Mucosa of stomach (tissue), 1 donor: ENCODE measurements around the gene SECTM1.

Experiments used
- H3K27me3 ChIP-seq: one replicate; pipeline ENCODE4 v1.7.0; 2013; ENCODE audit warnings: mild to moderate bottlenecking, low read length; ENCODE audit not compliant: control insufficient read depth, insufficient read depth
- H3K36me3 ChIP-seq: one replicate; pipeline ENCODE4 v1.7.0; 2013; ENCODE audit warnings: low read length; ENCODE audit not compliant: control insufficient read depth, insufficient read depth
- H3K4me1 ChIP-seq: one replicate; pipeline ENCODE4 v1.7.0; 2013; ENCODE audit warnings: mild to moderate bottlenecking, low read length; ENCODE audit not compliant: control insufficient read depth, insufficient read depth
- H3K4me3 ChIP-seq: one replicate; pipeline ENCODE4 v1.7.0; 2013; ENCODE audit warnings: low read length
- H3K9ac ChIP-seq: one replicate; pipeline ENCODE4 v1.7.0; 2013; ENCODE audit warnings: mild to moderate bottlenecking, low read length, moderate library complexity
- H3K9me3 ChIP-seq: one replicate; pipeline ENCODE4 v1.7.0; 2013; ENCODE audit warnings: mild to moderate bottlenecking, low read length, moderate library complexity; ENCODE audit not compliant: control insufficient read depth
- donor health status: Pancreatic carcinoma.

Gene SECTM1

GRCh38 chr17:82342361-82343079 lies 9.0 kb upstream of the SECTM1 start:
- H3K4me1 ChIP-seq = peaks cover 36% of the 10 kb centered on the region
- H3K9ac ChIP-seq = no peak overlapping the region
- H3K36me3 ChIP-seq = no peaks in the 10 kb centered on the region
- H3K9me3 ChIP-seq = no peaks in the 10 kb centered on the region
- H3K4me3 ChIP-seq = no peak overlapping the region
- no peaks in the 10 kb centered on the region for H3K27me3 ChIP-seq

GRCh38 chr17:82339634-82340580 lies 6.3 kb upstream of the SECTM1 start:
- Histone ChIP-seq H3K36me3 (no peaks in the 10 kb centered on the region), H3K27me3 (no peaks in the 10 kb centered on the region), H3K9ac (peak overlapping the region; percentile 80), H3K4me1 (peaks cover 29% of the 10 kb centered on the region), H3K4me3 (peak overlapping the region; percentile 71), H3K9me3 (no peaks in the 10 kb centered on the region)

- H3K9me3 ChIP-seq = no peaks in the 10 kb centered on the region
- H3K4me1 ChIP-seq = peaks cover 30% of the 10 kb centered on the region
- peak overlapping the region; percentile 71 for H3K4me3 ChIP-seq
- H3K9ac ChIP-seq = peak overlapping the region; percentile 80
- no peaks in the 10 kb centered on the region for H3K27me3 ChIP-seq
- H3K36me3 ChIP-seq = no peaks in the 10 kb centered on the region
These were observed 5.5 kb upstream of the SECTM1 start for GRCh38 chr17:82338858-82339633.

DNA sequence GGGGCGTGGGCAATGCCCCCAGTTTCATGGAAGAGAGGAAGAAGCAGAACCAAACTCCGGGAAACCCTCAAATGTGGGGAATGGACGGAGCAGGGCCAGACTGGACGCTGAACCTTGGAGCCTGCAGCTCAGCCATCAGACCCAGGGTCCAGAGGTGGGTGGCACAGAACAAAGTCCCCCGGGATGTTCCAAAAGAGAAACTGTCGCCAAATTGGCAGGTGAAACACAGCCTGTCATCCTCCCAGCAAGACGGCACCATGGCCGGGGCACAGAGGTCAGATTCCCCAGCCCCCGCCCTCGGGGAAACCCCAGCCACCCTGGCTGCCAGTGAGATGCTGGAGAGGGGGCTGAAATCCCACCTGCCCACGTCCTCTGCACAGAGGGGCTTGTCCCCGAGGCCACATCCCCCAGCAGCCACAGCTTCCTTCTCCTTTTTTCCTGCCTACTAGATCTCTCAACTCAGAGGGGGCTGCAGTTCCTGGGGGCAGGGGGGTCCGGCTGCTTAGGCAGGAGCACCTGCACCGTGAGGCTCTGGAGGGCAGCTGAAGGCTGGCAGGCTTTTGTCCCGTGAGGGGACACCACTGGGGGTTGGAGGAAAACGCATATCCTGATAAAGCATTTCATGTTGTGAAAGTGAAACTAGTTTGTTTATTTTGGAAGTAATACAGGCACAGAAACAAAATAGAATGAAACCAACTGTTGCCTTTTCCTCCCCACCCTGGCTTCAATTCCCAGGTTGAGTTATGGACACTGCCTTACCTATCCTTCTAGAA lies 1.2 kb upstream of the SECTM1 start:
- Histone ChIP-seq H3K36me3 (no peaks in the 10 kb centered on the region), H3K4me1 (peaks cover 58% of the 10 kb centered on the region), H3K9ac (peak overlapping the region; percentile 81), H3K27me3 (peaks cover 2% of the 10 kb centered on the region), H3K4me3 (peak overlapping the region; percentile 45), H3K9me3 (no peaks in the 10 kb centered on the region)

GRCh38 chr17:82334204-82334621 lies 647 bp upstream of the SECTM1 start:
- H3K27me3 ChIP-seq = peaks cover 2% of the 10 kb centered on the region
- H3K9me3 ChIP-seq = no peaks in the 10 kb centered on the region
- H3K4me3 ChIP-seq = peak overlapping the region; percentile 45
- peak overlapping the region; percentile 81 for H3K9ac ChIP-seq
- peaks cover 58% of the 10 kb centered on the region for H3K4me1 ChIP-seq
- no peaks in the 10 kb centered on the region for H3K36me3 ChIP-seq

GRCh38 chr17:82332669-82333278 lies 792 bp downstream of the SECTM1 start:
- Histone ChIP-seq H3K9ac (peak overlapping the region; percentile 59), H3K4me1 (peaks cover 61% of the 10 kb centered on the region)

DNA sequence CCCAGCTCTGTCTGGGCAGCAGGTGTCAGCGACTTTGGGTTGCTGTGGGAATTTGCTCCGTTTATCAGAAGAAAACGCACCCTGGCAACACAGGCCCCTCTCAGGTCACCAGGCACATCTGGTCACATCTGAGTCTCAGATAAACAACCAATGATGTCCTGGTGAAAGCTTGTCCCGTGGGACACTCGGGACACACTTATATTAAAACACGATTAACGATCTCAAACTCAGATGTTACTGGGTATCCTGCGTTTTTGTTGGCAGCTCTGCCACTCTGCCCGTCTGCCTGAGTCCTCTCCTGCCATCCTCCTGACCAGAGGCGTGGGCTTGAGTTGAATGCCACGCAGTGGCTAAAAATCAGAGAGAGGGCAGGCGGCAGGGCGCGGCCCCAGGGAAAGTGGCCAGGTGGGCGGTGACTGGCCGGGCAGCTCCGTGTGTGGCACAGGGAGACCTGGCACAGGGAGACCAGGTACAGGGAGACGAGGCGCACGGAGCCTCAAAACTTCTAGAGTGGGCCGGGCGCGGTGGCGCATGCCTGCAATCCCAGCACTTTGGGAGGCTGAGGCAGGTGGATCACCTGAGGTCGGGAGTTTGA lies 2.1 kb downstream of the SECTM1 start:
- peaks cover 65% of the 10 kb centered on the region for H3K4me1 ChIP-seq
- H3K36me3 ChIP-seq = no peaks in the 10 kb centered on the region
- H3K27me3 ChIP-seq = peaks cover 2% of the 10 kb centered on the region
- no peaks in the 10 kb centered on the region for H3K9me3 ChIP-seq
- no peak overlapping the region for H3K4me3 ChIP-seq
- no peak overlapping the region for H3K9ac ChIP-seq

More at GRCh38 chr17:82332669-82333278, 792 bp downstream of the SECTM1 start:
- Histone ChIP-seq H3K36me3 (no peaks in the 10 kb centered on the region), H3K9me3 (no peaks in the 10 kb centered on the region), H3K4me3 (peak overlapping the region; percentile 22), H3K27me3 (peaks cover 2% of the 10 kb centered on the region)

GRCh38 chr17:82330322-82331239 lies 3.0 kb downstream of the SECTM1 start:
- no peaks in the 10 kb centered on the region for H3K9me3 ChIP-seq
- peaks cover 2% of the 10 kb centered on the region for H3K27me3 ChIP-seq
- H3K9ac ChIP-seq = no peak overlapping the region
- H3K4me1 ChIP-seq = peaks cover 69% of the 10 kb centered on the region
- no peaks in the 10 kb centered on the region for H3K36me3 ChIP-seq
- H3K4me3 ChIP-seq = no peak overlapping the region

DNA sequence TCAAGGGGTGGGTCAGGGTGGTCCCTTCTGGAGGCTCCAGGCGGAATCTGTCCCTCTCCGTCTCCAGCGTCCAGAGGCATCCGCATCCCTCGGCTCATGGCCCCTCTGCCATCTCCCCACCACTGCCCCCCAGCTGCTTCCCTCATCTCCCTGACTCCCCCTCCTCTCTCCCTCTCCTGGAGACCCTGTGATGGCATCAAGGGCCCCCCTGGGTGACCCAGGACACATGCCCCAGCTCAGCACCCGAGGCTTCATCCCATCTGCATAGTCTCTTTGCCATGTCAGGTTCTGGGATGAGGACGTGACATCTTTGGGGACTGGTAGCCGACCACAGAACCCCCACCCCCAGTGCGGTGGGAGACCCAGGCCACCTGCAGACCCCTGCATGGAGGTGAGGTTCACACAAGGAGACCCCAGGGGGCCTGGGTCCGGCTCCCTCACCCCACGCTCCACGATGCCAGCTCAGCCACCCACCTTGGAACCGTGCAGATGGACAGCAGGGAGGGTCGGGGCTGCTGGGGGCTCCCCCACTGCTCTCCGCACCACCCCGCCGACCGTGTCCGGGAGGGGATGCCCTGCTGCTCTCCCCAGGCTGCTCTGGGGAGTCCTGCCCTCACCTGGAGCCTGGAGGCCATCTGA lies 3.8 kb downstream of the SECTM1 start:
- H3K4me1 ChIP-seq = peaks cover 70% of the 10 kb centered on the region
- no peaks in the 10 kb centered on the region for H3K36me3 ChIP-seq
- H3K4me3 ChIP-seq = no peak overlapping the region
- no peaks in the 10 kb centered on the region for H3K9me3 ChIP-seq
- H3K9ac ChIP-seq = peak overlapping the region; percentile 25
- H3K27me3 ChIP-seq = peaks cover 2% of the 10 kb centered on the region
